HUES48 (cell line): Measurements from ENCODE around the gene FAM98A.

Source experiments
- H3K27ac ChIP-seq: one replicate; pipeline ENCODE4 v1.7.0; 2013; ENCODE audit warnings: low read depth, low read length, inconsistent platforms
- H3K27me3 ChIP-seq: 2 replicates; pipeline ENCODE4 v1.6.1; 2013; ENCODE audit warnings: mild to moderate bottlenecking, low read length; ENCODE audit not compliant: control insufficient read depth, insufficient read depth
- H3K36me3 ChIP-seq: 2 replicates; pipeline ENCODE4 v1.6.1; 2013; ENCODE audit warnings: low read length; ENCODE audit not compliant: control insufficient read depth, insufficient read depth
- H3K4me1 ChIP-seq: 2 replicates; pipeline ENCODE4 v1.6.1; 2013; ENCODE audit warnings: mild to moderate bottlenecking, low read length; ENCODE audit not compliant: control insufficient read depth, insufficient read depth
- H3K4me3 ChIP-seq: 2 replicates; pipeline ENCODE4 v1.5.1; 2013; ENCODE audit warnings: mild to moderate bottlenecking, low read depth, low read length
- H3K9ac ChIP-seq: 2 replicates; pipeline ENCODE4 v1.6.1; 2013; ENCODE audit warnings: mild to moderate bottlenecking, low read depth, low read length, moderate library complexity
- H3K9me3 ChIP-seq: 2 replicates; pipeline ENCODE4 v1.6.1; 2013; ENCODE audit warnings: low read length; ENCODE audit not compliant: control insufficient read depth, insufficient read depth

The FAM98A gene

DNA sequence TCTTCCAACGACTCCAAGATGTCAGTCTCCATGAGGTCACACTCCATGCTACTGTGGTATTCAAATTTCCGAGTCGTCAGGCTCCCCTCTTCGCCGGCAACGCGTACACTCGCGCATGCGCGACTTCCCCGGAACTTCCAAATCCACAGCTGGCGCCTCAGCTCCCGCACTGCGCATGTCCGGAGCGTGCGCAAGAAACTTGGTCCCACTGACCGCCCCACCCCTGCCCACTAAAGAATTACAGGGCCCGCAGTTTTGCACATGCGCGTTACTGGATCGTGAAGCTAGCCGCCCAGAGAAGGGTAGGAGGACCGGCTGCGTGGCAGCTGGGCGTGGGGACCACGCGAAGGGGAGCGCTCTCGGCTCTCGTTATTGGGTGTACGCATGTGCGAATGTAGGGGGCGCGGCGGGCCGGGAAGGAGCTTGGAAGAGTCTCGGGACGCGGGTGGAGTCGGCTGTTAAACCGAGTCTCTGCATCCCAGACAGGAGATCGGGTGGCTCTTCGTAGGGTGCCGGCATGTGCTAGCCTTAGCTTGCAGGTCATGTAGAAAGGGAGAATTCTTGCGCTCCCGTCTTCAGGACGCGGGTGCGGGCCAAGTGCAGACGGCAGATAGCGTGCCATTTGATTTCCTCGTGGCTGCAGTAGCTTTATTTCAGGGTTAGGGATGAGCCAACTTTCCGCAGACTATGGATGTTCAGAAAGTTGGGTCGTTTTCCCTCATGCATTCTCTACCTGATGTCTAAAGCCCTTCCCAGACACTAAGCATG, at the start of gene FAM98A:
Gene FAM98A, minus strand, starts transcription at position 125 of the 768 bp plus-strand sequence. Its CDS starts 78 bp downstream, at position 47.
- Histone ChIP-seq H3K27me3 (no peaks in the 10 kb centered on the region), H3K36me3 (peaks cover 11% of the 10 kb centered on the region), H3K9ac (peak within 1 kb of the TSS; percentile 76), H3K27ac (peak within 1 kb of the TSS; percentile 34), H3K4me3 (peak within 1 kb of the TSS; percentile 89), H3K4me1 (peaks cover 32% of the 10 kb centered on the region), H3K9me3 (no peaks in the 10 kb centered on the region)

DNA sequence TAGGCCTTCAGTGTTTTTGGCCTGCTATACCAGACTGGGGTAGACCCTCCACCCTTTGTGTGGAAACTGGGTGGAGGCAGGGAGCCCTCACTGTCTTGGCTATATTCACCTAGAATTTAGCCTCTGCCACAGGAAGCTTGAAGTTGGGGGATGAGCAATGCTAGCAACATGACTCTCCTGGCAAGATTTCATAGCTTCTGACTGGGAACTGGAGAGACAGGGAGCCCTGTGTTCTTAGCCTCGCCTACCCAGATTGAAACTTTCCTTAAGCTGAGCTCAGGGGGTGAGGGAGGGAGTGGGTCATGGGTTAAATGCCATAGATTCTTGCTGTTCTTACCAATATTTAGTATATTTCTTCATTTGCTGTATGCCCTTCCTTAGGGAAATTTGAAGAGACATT, 46.8 kb upstream of the FAM98A start:
- no peak overlapping the region for H3K27ac ChIP-seq
- no peaks in the 10 kb centered on the region for H3K9me3 ChIP-seq
- no peaks in the 10 kb centered on the region for H3K36me3 ChIP-seq
- H3K27me3 ChIP-seq, result no peaks in the 10 kb centered on the region
- H3K4me1 ChIP-seq, result no peaks in the 10 kb centered on the region
- H3K9ac ChIP-seq, result no peak overlapping the region
- no peak overlapping the region for H3K4me3 ChIP-seq

DNA sequence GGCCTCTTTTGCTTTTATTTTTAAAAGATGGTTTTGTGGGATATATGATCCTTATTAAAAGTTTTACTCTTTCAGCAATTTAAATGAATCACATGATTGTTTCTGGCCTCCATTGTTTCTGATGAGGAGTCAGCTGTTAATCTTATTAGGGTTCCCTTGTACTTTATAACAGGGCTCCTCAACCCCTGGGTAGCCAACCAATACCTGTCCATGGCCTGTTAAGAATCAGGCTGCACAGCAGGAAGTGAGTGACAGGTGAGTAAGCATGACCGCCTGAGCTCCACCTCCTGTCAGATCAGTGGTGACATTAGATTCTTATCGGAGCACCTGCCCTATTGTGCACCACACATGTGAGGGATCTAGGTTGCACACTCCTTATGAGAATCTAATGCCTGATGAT, 45.1 kb upstream of the FAM98A start:
- Histone ChIP-seq H3K27ac (no peak overlapping the region), H3K36me3 (no peaks in the 10 kb centered on the region), H3K9me3 (no peaks in the 10 kb centered on the region), H3K27me3 (no peaks in the 10 kb centered on the region), H3K4me3 (no peak overlapping the region), H3K9ac (no peak overlapping the region), H3K4me1 (no peaks in the 10 kb centered on the region)

DNA sequence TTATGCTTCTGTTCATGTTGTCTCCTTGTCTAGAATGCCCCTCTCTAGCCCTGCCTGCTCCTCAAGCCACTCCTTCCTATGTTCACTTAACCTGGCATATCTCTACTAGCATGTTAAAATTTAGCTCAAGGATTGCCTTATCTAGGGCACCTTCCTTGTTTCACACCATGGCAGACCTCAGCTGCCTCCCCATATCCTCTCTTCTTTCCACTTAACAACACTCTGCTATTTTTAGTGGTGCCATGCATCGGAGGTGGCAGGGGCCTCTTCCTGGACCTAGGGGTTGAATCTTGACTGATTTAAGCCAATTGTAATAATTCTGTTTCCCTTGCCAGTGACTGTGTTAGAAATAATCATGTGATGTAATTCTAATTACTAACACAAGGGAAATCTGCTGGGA, 36.9 kb upstream of the FAM98A start:
- Histone ChIP-seq H3K9ac (no peak overlapping the region), H3K27me3 (no peaks in the 10 kb centered on the region), H3K4me1 (0 out of 2 replicates have a peak, but pooled peaks cover 3% of the 10 kb centered on the region), H3K36me3 (0 out of 2 replicates have a peak, but pooled peaks cover 4% of the 10 kb centered on the region), H3K27ac (no peak overlapping the region), H3K4me3 (no peak overlapping the region), H3K9me3 (no peaks in the 10 kb centered on the region)

DNA sequence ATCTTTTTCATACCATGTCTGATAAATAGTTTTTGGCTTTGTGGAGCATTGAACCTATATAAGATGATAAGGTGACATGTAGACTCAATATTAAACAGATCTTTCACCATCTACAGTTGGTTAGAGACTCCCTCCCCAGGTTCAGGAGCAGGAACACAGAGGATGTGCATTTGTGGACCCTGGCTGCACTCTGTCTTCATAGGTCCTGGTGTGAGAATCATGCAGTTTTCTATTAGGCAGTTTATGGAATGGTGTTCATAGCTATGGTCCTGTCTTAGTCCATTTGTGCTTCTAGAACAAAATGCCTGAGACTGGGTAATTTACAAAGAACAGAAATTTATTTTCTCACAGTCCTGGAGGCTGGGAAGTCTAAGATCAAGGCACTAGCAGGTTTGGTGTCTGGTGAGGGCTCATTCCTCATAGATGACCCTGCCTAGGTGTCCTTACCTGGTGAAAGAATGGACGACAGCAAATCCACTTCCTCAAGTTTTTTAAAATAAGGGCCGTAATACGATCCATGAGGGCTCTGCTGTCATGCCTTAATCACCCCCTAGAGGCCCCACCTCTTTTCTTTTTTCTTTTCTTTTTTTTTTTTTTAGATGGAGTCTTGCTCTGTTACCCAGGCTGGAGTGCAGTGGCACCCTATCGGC, 35.3 kb upstream of the FAM98A start:
- Histone ChIP-seq H3K4me1 (0 out of 2 replicates have a peak, but pooled peaks cover 3% of the 10 kb centered on the region), H3K27ac (no peak overlapping the region), H3K9me3 (no peaks in the 10 kb centered on the region), H3K4me3 (no peak overlapping the region), H3K36me3 (0 out of 2 replicates have a peak, but pooled peaks cover 4% of the 10 kb centered on the region), H3K9ac (no peak overlapping the region), H3K27me3 (no peaks in the 10 kb centered on the region)

DNA sequence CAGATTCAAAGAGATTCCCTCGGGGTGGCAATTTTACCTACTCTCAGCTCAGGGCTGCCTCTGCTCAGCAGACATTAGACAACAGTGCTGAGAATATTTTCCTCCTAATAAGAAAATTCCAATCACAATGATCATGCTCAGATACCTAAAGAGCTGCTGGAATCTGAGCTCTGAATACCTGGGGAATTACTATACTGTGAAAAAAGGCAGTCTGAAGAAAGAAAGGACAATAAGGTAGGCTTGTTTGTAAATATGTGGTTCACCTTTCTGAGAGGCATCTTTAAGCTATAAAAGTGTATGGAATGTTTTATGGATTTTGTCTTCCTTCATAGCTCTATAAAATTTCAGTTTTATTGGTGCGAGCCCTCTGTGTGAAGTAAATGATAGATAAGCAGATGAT, 34.2 kb upstream of the FAM98A start:
- no peak overlapping the region for H3K27ac ChIP-seq
- H3K4me1 ChIP-seq, result 0 out of 2 replicates have a peak, but pooled peaks cover 3% of the 10 kb centered on the region
- H3K4me3 ChIP-seq, result no peak overlapping the region
- no peaks in the 10 kb centered on the region for H3K9me3 ChIP-seq
- H3K36me3 ChIP-seq, result 0 out of 2 replicates have a peak, but pooled peaks cover 4% of the 10 kb centered on the region
- no peaks in the 10 kb centered on the region for H3K27me3 ChIP-seq
- no peak overlapping the region for H3K9ac ChIP-seq

DNA sequence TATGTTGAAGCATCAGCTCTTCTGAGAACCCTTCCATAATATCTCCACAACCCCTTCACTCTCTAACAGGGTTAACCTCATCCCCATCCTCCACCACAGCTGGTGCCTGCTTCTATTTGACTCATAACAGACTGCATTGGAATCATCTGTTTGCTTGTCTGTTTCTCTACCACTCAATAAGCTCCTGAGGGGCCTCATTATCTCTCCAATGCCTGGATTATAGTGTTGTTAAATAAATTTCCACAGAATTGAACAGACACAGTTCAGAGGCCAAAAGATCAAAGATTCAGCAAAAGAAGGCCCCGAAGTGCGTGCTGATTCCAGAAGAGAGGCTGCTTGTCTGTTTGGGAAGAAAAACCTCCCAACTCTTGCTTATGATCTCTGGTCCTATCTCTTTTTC, 33.7 kb upstream of the FAM98A start:
- no peaks in the 10 kb centered on the region for H3K9me3 ChIP-seq
- H3K27ac ChIP-seq, result no peak overlapping the region
- 0 out of 2 replicates have a peak, but pooled peaks cover 3% of the 10 kb centered on the region for H3K4me1 ChIP-seq
- H3K27me3 ChIP-seq, result no peaks in the 10 kb centered on the region
- H3K36me3 ChIP-seq, result 0 out of 2 replicates have a peak, but pooled peaks cover 4% of the 10 kb centered on the region
- no peak overlapping the region for H3K9ac ChIP-seq
- no peak overlapping the region for H3K4me3 ChIP-seq

DNA sequence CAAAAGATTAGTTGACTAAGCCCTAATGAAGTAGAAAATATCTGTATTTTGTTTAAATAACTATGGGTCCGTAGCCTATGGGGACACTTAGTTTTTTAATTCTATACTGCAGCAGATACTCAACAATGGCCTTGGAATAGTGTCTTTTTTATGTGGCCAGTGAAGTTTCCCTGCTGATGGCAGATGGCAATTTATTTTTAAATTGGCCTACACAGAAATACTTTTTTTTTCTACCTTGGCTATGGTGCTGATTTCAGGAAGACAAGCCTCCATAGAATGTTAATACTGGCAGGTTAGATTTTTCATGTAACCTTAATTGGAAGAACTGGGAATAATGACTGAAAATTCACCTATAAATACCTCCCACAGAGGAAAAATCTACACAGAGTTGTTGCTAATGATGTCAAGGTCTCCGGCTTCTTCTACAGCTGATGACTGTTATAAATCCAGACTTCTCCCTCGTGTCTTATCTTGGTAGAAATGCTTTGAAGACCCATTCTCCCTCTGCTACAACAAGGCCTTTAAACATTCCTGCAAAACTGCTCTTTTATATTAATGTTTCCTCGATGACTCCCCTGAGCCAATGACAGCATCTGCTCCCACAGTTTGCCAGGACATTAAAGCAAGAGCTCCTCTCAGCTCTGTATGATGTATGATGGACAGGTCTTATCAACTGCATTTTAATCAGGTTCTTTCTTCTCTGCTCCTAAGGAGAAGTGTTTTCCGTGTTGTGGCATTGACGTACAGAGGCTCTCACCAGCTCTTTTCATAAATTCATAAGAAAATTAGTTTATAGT, 29.1 kb upstream of the FAM98A start:
- no peak overlapping the region for H3K27ac ChIP-seq
- no peaks in the 10 kb centered on the region for H3K4me1 ChIP-seq
- H3K4me3 ChIP-seq, result no peak overlapping the region
- H3K9me3 ChIP-seq, result no peaks in the 10 kb centered on the region
- 0 out of 2 replicates have a peak, but pooled peaks cover 4% of the 10 kb centered on the region for H3K36me3 ChIP-seq
- H3K27me3 ChIP-seq, result no peaks in the 10 kb centered on the region
- H3K9ac ChIP-seq, result no peak overlapping the region

DNA sequence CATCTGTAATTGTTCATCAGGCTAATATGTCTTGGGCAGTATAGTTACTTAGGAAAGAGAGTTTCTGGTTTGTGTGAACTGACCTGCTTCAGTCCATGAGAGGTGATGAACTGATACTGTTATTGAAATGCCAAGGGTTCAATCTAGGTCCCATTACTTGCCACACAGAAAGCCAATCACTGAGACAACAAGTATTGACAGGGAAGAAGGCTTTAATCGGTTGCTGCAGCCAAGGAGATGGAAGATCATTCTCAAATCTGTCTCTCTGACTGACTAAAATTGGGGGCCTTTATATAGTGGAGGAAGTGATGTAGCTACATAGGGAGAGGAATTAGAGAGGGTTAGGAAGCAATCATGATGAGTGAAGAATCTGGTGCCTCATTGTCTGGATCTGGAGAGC, 19.9 kb upstream of the FAM98A start:
- Histone ChIP-seq H3K36me3 (peaks cover 22% of the 10 kb centered on the region), H3K27ac (no peak overlapping the region), H3K4me1 (peaks cover 9% of the 10 kb centered on the region), H3K4me3 (no peak overlapping the region), H3K9ac (no peak overlapping the region), H3K9me3 (peaks cover 34% of the 10 kb centered on the region; the same call in 1 of the 2 replicates), H3K27me3 (no peaks in the 10 kb centered on the region)

DNA sequence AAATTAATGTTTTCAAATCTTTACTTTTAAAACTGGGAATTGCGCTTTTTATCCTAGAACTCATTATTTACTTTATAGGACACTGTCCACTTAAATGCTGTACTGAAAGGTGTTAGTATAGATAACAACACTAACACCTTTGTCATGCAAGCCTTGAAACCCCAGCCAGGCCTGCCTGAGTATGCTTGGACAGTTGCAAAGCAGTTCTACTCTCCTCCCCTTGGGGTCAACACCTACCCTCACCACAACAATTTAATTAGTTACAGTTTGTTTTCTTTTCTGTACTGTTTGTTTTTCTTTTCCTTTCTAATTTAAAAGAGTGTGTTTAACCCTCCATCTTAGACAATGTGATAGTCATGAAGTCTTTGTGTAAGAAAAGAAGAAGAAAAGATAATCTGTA, 18.9 kb upstream of the FAM98A start:
- no peak overlapping the region for H3K27ac ChIP-seq
- H3K4me3 ChIP-seq, result no peak overlapping the region
- H3K27me3 ChIP-seq, result no peaks in the 10 kb centered on the region
- no peak overlapping the region for H3K9ac ChIP-seq
- peaks cover 34% of the 10 kb centered on the region; the same call in 1 of the 2 replicates for H3K9me3 ChIP-seq
- H3K36me3 ChIP-seq, result peaks cover 22% of the 10 kb centered on the region
- H3K4me1 ChIP-seq, result peaks cover 19% of the 10 kb centered on the region
